Amniotic epithelial cell (primary cell): Measurements from ENCODE around the gene ALKBH4.
"Not testable (repeated sequence)": the region's sequence is repeated elsewhere in the genome, so short reads cannot be mapped to it uniquely, and the experiment has no call there.

Experiments used
- DNase-seq: peaks from one replicate; pipeline ENCODE4 v3.0.0-alpha.2; 2010; ENCODE audit warnings: low read depth

The ALKBH4 gene

GRCh38 chr7:102454932-102455331 lies 9.7 kb downstream of the ALKBH4 start:
- DNase-seq, result not testable (repeated sequence)

GRCh38 chr7:102454468-102454867 lies 10.2 kb downstream of the ALKBH4 start:
- DNase-seq, result no peak

GRCh38 chr7:102453319-102453718 lies 11.3 kb downstream of the ALKBH4 start:
- DNase-seq, result no peak

GRCh38 chr7:102452451-102452850 lies 12.2 kb downstream of the ALKBH4 start:
- DNase-seq, result no peak

GRCh38 chr7:102451371-102452054 lies 13.2 kb downstream of the ALKBH4 start:
- no peak for DNase-seq

GRCh38 chr7:102450242-102450641 lies 14.4 kb downstream of the ALKBH4 start:
- DNase-seq, result no peak

- DNase-seq, result no peak
Observed at GRCh38 chr7:102449136-102449535, 15.5 kb downstream of the ALKBH4 start.

GRCh38 chr7:102447311-102447710 lies 17.4 kb downstream of the ALKBH4 start:
- DNase-seq, result no peak

- no peak for DNase-seq
Observed at GRCh38 chr7:102446387-102447156, 18.1 kb downstream of the ALKBH4 start.

GRCh38 chr7:102445674-102446071 lies 19.0 kb downstream of the ALKBH4 start:
- no peak for DNase-seq

GRCh38 chr7:102444961-102445673 lies 19.5 kb downstream of the ALKBH4 start:
- no peak for DNase-seq

- DNase-seq, result peak; percentile 63
Observed at GRCh38 chr7:102439963-102440795, 24.5 kb downstream of the ALKBH4 start.

GRCh38 chr7:102436118-102436517 lies 28.5 kb downstream of the ALKBH4 start:
- no peak for DNase-seq

- DNase-seq, result no peak
Observed at GRCh38 chr7:102434039-102434486, 30.6 kb downstream of the ALKBH4 start.

GRCh38 chr7:102433219-102434038 lies 31.2 kb downstream of the ALKBH4 start, which contains the start of gene ORAI2:
TSS of gene ORAI2 (plus strand) at chr7:102433575. CDS start at chr7:102438957, 5,382 bp downstream.
- peak; percentile 38 for DNase-seq

GRCh38 chr7:102432442-102433218 lies 32.0 kb downstream of the ALKBH4 start:
- DNase-seq, result no peak

GRCh38 chr7:102431617-102432298 lies 32.9 kb downstream of the ALKBH4 start:
- DNase-seq, result no peak

GRCh38 chr7:102429141-102429899 lies 35.3 kb downstream of the ALKBH4 start:
- DNase-seq, result no peak

- no peak for DNase-seq
Observed at GRCh38 chr7:102427019-102427405, 37.7 kb downstream of the ALKBH4 start.
